HL-60 (cell line): ENCODE measurements around the gene IFT43.

ENCODE experiments used
- CTCF ChIP-seq: IDR thresholded peaks from one replicate; pipeline ENCODE4 v1.5.1; 2011; ENCODE audit warnings: low read length, control low read depth, inconsistent platforms; ENCODE audit not compliant: insufficient read depth
- POLR2AphosphoS5 ChIP-seq: IDR thresholded peaks from 2 replicates; pipeline ENCODE4 v1.6.1; 2012; ENCODE audit warnings: low read depth
- REST ChIP-seq: IDR thresholded peaks from 2 replicates; pipeline ENCODE4 v1.6.1; 2012; ENCODE audit warnings: low read depth; ENCODE audit not compliant: insufficient replicate concordance

GRCh38 chr14:75941030-75941429 lies 44.5 kb upstream of the IFT43 start:
- TF ChIP-seq CTCF (no peak), POLR2AphosphoS5 (no peak), REST (no peak)
